A673 (cell line): ENCODE measurements around the gene CEACAM16.

Experiments
- EZH2 ChIP-seq: fragments of 200-600 bp; sonication (generic); IDR thresholded peaks from 2 replicates; pipeline ENCODE4 v1.6.1; 2017; ENCODE audit warnings: borderline replicate concordance, low read depth, mild to moderate bottlenecking, mixed read lengths, antibody characterized with exemption, low read length; ENCODE audit not compliant: poor library complexity, severe bottlenecking
- TF ChIP-seq, protein P1 (sequence below): fragments of 300-800, 200-600 bp; sonication (generic); conservative IDR thresholded peaks from 2 replicates; pipeline ENCODE4 v1.5.1; 2017; ENCODE audit warnings: low read depth, mild to moderate bottlenecking, antibody characterized with exemption, low read length, moderate library complexity, mixed read lengths

DNA sequence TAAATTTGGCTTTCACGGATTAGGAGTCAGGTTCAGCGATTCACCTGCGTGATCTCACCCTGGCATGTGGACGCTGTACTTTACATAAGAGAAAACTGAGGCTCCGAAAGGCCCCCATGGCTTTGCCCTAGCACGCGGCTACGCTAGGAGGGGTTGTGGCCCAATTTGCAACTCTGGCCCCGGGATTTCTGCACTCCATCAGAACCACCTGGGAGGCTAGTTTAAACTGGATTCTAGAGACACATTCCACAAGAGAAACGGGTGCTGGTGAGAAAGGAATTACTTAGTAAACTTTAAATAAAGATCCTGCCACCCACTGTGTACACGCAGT is 55.8 kb downstream of the CEACAM16 start:
- TF ChIP-seq, protein P1, sequence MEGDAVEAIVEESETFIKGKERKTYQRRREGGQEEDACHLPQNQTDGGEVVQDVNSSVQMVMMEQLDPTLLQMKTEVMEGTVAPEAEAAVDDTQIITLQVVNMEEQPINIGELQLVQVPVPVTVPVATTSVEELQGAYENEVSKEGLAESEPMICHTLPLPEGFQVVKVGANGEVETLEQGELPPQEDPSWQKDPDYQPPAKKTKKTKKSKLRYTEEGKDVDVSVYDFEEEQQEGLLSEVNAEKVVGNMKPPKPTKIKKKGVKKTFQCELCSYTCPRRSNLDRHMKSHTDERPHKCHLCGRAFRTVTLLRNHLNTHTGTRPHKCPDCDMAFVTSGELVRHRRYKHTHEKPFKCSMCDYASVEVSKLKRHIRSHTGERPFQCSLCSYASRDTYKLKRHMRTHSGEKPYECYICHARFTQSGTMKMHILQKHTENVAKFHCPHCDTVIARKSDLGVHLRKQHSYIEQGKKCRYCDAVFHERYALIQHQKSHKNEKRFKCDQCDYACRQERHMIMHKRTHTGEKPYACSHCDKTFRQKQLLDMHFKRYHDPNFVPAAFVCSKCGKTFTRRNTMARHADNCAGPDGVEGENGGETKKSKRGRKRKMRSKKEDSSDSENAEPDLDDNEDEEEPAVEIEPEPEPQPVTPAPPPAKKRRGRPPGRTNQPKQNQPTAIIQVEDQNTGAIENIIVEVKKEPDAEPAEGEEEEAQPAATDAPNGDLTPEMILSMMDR: no peak
- no peak for TF ChIP-seq EZH2
